A673 (cell line): ENCODE measurements around the gene DCAF15. TPM values are rescaled to one million over a fixed set of nuclear protein-coding genes. Genes with fewer than 3 reads are reported as not detected.

Source experiments
- BruUV-seq: library from RNA; stranded (reverse); fragments of 400-500 nt; replicated peaks from 2 replicates; lab custom pipeline; 2021; lab: Mats Ljungman, UMichigan
- CTCF ChIA-PET: fragments of 300-600 bp; sonication (Branson Sonifier 250); formaldehyde crosslinking; loops from one replicate; lab custom pipeline; 2022; ENCODE audit warnings: antibody characterized with exemption; lab: Charles Lee
- POLR2A ChIA-PET: fragments of 300-600 bp; sonication (Branson Sonifier 250); formaldehyde crosslinking; loops from one replicate; lab custom pipeline; 2022; ENCODE audit warnings: antibody characterized with exemption; ENCODE audit not compliant: low non-redundant PET; lab: Charles Lee
- DNase-seq: peaks from one replicate; pipeline ENCODE4 v3.0.0-alpha.2; 2015; ENCODE audit warnings: low spot score
- H3K27ac ChIP-seq: fragments of 200-600 bp; sonication (generic); 2 replicates; pipeline ENCODE4 v1.5.1; 2016; ENCODE audit warnings: mixed run types, low read depth, mild to moderate bottlenecking, mixed read lengths, antibody characterized with exemption, low read length; ENCODE audit not compliant: poor library complexity, severe bottlenecking
- H3K27me3 ChIP-seq: fragments of 200-600 bp; sonication (generic); replicated peaks from 2 replicates; pipeline ENCODE4 v1.6.1; 2017; ENCODE audit warnings: mixed run types, low read depth, mild to moderate bottlenecking, mixed read lengths, antibody characterized with exemption, low read length; ENCODE audit not compliant: insufficient read depth, poor library complexity
- H3K36me3 ChIP-seq: fragments of 200-600 bp; sonication (generic); 2 replicates; pipeline ENCODE4 v1.6.1; 2016; ENCODE audit warnings: mixed run types, mild to moderate bottlenecking, mixed read lengths, antibody characterized with exemption, low read length; ENCODE audit not compliant: insufficient read depth, poor library complexity, severe bottlenecking
- H3K4me1 ChIP-seq: fragments of 200-600 bp; sonication (generic); 2 replicates; pipeline ENCODE4 v1.6.1; 2017; ENCODE audit warnings: mixed run types, mild to moderate bottlenecking, mixed read lengths, antibody characterized with exemption, low read length; ENCODE audit not compliant: insufficient read depth, poor library complexity, severe bottlenecking
- H3K4me3 ChIP-seq: fragments of 200-600 bp; sonication (generic); 2 replicates; pipeline ENCODE4 v1.5.1; 2016; ENCODE audit warnings: low read depth, mixed run types, mild to moderate bottlenecking, mixed read lengths, low read length; ENCODE audit not compliant: poor library complexity, severe bottlenecking
- H3K9me3 ChIP-seq: fragments of 200-600 bp; sonication (generic); 2 replicates; pipeline ENCODE4 v1.6.1; 2016; ENCODE audit warnings: mixed run types, low read depth, mild to moderate bottlenecking, mixed read lengths, antibody characterized with exemption, low read length; ENCODE audit not compliant: poor library complexity, severe bottlenecking
- CTCF ChIP-seq: fragments of 300-800, 200-600 bp; sonication (generic); conservative IDR thresholded peaks from 2 replicates; pipeline ENCODE4 v1.5.1; 2017; ENCODE audit warnings: low read depth, mild to moderate bottlenecking, antibody characterized with exemption, low read length, moderate library complexity, mixed read lengths
- EZH2 ChIP-seq: fragments of 200-600 bp; sonication (generic); IDR thresholded peaks from 2 replicates; pipeline ENCODE4 v1.6.1; 2017; ENCODE audit warnings: borderline replicate concordance, low read depth, mild to moderate bottlenecking, mixed read lengths, antibody characterized with exemption, low read length; ENCODE audit not compliant: poor library complexity, severe bottlenecking
- intact Hi-C: fragments of 100-400 bp; cut with micrococcal nuclease; formaldehyde crosslinking; loops from one replicate; pipeline ENCODE4 v1.10.0; 2022; ENCODE audit not compliant: unreplicated experiment
- total RNA-seq: library from RNA; stranded (reverse); gene quantifications from 2 replicates; pipeline ENCODE4 v1.2.3, GENCODE V29; 2021

Gene DCAF15
- total RNA-seq, 1 experiment from 2014 or later = 65.4 TPM

GRCh38 chr19:13984875-13985741 lies 32.8 kb downstream of the DCAF15 start:
- BruUV-seq = no TSS peak
- Histone ChIP-seq H3K9me3 (no peaks in the 10 kb centered on the region), H3K36me3 (no peaks in the 10 kb centered on the region), H3K27ac (peak overlapping the region; percentile 79), H3K27me3 (no peaks in the 10 kb centered on the region), H3K4me1 (peaks cover 23% of the 10 kb centered on the region), H3K4me3 (no peak overlapping the region)
- intact Hi-C loops = no loop called here
- no peak for DNase-seq
- CTCF ChIA-PET = no interaction called here
- POLR2A ChIA-PET = no interaction called here
- no peak for TF ChIP-seq EZH2
- no peak for TF ChIP-seq CTCF

GRCh38 chr19:13985771-13986347 lies 33.5 kb downstream of the DCAF15 start:
- CTCF ChIA-PET = no interaction called here
- Histone ChIP-seq H3K27ac (peak overlapping the region; percentile 79), H3K4me1 (peaks cover 21% of the 10 kb centered on the region), H3K36me3 (no peaks in the 10 kb centered on the region), H3K4me3 (no peak overlapping the region), H3K27me3 (no peaks in the 10 kb centered on the region), H3K9me3 (no peaks in the 10 kb centered on the region)
- DNase-seq = no peak
- POLR2A ChIA-PET = interaction anchor here (0.6 kb wide), 1 partner anchor 1140 kb away, joined by 18 read pairs; no protein-coding TSS in a partner anchor
- no TSS peak for BruUV-seq
- intact Hi-C loops = no loop called here
- TF ChIP-seq CTCF = no peak
- TF ChIP-seq EZH2 = no peak

- ChIA-PET POLR2A (interaction anchor here (0.6 kb wide), 1 partner anchor 1141 kb away, joined by 18 read pairs; no protein-coding TSS in a partner anchor), CTCF (no interaction called here)
- peak overlapping the region; percentile 79 for H3K27ac ChIP-seq
- H3K36me3 ChIP-seq = no peaks in the 10 kb centered on the region
- no peaks in the 10 kb centered on the region for H3K27me3 ChIP-seq
- no peak for TF ChIP-seq EZH2
- TF ChIP-seq CTCF = no peak
- intact Hi-C loops = no loop called here
- peak; percentile 92 for DNase-seq
- no peaks in the 10 kb centered on the region for H3K9me3 ChIP-seq
- BruUV-seq = no TSS peak
- H3K4me1 ChIP-seq = peaks cover 21% of the 10 kb centered on the region
- H3K4me3 ChIP-seq = no peak overlapping the region
Measured at GRCh38 chr19:13986348-13986904, 34.1 kb downstream of the DCAF15 start.
